ENCODE results near the gene NFATC1. TPM values are rescaled to one million over a fixed set of nuclear protein-coding genes. Genes with fewer than 3 reads are reported as not detected.
A peak's percentile ranks its signal among the peaks of the same experiment; 100 is the strongest.

Gene NFATC1
- total RNA-seq, 1 donor from 2014 or later: 80.3 TPM

DNA sequence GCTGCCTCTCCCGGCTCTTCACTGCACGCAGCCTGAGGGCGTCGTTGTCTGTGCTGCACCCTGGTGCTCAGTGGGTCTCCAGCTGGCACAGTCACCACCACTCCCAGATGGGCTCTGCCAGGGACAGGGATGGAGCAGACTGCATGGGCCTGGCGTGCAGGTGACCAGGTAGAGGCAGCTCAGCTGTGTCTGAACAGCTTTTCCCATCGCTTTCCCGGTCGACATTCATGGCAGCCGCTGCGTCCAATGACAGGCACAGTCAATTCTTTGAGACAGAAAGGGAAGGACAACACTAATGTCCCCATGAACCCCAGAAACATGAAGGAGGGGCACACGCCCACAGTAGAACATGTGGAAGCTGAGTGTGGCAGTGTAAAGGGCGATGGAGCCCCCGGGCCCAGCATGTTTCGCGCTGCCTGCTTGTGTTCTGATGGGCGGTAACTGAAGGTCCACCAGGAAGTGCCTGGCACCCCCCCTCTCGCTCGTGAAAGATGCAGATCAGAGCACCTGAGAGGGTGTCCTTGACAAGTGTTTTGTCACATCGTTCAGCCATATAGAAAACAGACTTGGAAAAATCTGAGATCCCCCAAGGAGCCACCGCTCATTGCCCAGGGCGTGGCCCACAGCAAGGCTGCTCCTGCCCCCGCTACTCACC is 122.4 kb downstream of the NFATC1 start:
- intact Hi-C loops (cut with DNase I): no loop called here

GRCh38 chr18:79518683-79519128 is 123.0 kb downstream of the NFATC1 start:
- peak; percentile 51 for DNase-seq (ENCODE audit: low spot score)
- ATAC-seq: no peak
- intact Hi-C loops (cut with DNase I): no loop called here

More for the DNA sequence above, 122.4 kb downstream of the NFATC1 start:
- ATAC-seq (no peak), DNase-seq (ENCODE audit: low spot score) (peak; percentile 45)

GRCh38 chr18:79519751-79520477 is 124.2 kb downstream of the NFATC1 start:
- ATAC-seq (peak; percentile 27), DNase-seq (ENCODE audit: low spot score) (peak; percentile 60)
- intact Hi-C loops (cut with DNase I): no loop called here

- DNase-seq (ENCODE audit: low spot score) (peak; percentile 36), ATAC-seq (no peak)
- intact Hi-C loops (cut with DNase I): no loop called here
Measured at GRCh38 chr18:79520478-79521390, 125.0 kb downstream of the NFATC1 start.

DNA sequence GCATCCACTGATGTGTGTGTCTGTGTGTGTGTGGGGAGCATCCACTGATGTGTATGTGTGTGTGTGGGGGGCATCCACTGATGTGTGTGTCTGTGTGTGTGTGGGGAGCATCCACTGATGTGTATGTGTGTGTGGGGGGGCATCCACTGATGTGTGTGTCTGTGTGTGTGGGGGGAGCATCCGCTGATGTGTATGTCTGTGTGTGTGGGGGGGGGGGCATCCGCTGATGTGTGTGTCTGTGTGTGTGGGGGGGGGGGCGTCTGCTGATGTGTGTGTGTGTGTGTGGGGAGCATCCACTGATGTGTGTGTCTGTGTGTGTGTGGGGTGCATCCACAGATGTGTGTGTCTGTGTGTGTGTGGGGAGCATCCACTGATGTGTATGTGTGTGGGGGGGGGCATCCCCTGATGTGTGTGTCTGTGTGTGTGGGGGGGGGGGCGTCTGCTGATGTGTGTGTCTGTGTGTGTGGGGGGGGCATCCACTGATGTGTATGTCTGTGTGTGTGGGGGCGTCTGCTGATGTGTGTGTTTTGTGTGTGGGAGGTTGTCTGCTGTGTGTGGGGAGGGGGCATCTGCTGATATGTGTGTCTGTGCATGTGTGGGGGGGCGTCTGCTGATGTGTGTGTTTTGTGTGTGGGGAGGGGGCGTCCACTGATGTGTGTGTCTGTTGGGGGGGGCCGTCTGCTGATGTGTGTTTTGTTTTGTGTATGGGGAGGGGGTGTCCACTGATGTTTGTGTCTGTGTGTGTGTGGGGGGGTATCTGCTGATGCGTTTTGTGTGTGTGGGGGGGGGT is 125.9 kb downstream of the NFATC1 start:
- DNase-seq (ENCODE audit: low spot score) (no peak), ATAC-seq (no peak)
- intact Hi-C loops (cut with DNase I): no loop called here

DNA sequence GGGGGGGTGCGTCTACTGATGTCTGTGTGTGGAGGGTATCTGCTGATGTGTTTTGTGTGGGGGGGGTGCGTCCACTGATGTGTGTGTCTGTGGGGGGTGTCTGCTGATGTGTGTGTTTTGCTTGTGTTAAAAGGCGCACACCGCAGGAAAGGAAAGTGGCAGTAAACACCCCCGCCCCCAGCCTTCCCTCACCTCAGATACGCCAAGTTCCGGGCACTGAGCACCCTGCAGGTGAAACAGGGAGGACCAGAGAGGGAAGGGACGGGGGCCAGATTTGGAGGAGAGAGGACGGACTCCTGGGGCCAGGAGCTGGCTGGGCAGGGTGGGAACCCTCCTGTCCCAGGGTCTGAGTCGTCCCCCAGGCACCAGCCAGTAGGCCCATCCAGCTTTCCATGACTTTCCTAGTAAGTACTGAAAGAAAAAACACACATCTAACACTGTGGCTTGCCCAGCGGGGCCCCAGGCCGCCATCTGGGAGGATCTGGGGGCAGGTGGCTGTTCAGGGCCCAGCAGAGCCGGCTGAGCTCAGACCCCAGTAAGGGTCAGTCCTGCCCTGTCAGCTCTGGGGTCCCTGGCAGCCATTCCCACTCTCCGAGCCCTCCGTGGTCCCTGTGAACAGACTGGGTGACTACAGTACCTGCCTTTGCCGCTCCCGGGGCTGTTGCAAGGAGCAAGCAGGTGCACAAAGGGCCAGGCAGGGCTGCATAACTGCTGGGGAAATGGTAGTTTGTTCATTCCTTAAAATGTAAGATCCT is 126.9 kb downstream of the NFATC1 start:
- ATAC-seq: no peak
- intact Hi-C loops (cut with DNase I): no loop called here
- DNase-seq (ENCODE audit: low spot score): peak; percentile 58

- ATAC-seq (peak; percentile 2), DNase-seq (ENCODE audit: low spot score) (peak; percentile 45)
- intact Hi-C loops (cut with DNase I): no loop called here
Measured at GRCh38 chr18:79523206-79523735, 127.5 kb downstream of the NFATC1 start.

DNA sequence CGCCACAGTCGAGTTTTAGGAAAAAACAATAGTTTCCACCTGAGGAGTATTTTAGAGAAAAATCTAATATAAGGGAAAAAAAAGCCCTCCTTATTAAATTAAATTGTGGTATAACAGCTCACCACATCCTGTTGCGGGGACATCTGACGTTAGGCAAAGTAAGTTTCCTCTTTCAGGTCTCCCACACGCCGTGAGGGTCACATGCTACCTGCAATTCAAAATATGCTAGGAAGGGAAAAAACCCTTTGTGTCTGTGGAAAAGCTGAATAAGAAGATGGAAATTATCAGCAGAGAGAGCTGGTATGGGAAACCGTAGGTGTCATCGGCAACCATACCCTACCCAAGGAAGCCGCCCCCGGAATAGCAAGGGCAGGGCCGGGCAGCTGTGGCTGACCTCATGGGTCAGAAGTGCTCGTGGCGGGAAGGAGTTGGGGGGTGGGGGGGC is 128.0 kb downstream of the NFATC1 start:
- no peak for DNase-seq (ENCODE audit: low spot score)
- intact Hi-C loops (cut with DNase I): no loop called here

DNA sequence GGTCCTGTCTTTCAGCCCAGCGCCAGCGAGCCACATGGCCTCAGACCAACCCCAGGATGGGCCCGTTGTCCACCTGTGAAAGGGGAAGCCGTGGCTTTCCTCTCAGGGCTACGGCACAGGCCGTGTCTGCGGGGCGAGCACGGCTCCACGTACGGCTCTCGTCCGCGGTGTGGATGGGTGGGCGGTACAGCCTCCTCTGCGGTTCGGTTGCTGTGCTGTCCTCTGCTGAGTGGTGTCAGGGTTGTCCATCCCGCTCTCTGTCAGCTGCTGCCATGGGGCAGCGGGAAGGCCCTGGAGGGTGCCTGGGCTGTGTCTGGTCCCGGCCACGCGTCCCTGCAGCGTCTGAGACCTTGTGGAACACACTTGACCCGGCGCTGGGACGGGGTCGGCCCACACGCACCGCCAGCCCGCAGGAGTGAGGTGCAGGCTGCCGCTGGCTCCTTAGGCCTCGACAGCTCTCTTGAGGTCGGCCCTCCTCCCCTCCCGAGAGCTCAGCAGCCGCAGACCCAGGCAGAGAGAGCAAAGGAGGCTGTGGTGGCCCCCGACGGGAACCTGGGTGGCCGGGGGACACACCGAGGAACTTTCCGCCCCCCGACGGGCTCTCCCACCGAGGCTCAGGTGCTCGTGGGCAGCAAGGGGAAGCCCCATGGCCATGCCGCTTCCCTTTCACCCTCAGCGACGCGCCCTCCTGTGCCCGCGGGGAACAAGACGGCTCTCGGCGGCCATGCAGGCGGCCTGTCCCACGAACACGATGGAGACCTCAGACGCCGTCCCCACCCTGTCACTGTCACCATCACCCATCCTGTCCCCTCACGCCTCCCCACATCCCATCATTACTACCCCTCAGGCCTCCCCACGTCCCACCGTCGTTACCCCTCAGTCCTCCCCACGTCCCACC is 128.7 kb downstream of the NFATC1 start:
- ATAC-seq (no peak), DNase-seq (ENCODE audit: low spot score) (peak; percentile 60)
- intact Hi-C loops (cut with DNase I): loop anchor here (5.0 kb wide), 2 partner anchors 127 to 142 kb away; partner anchors contain the start of gene NFATC1

More for the DNA sequence above, 128.0 kb downstream of the NFATC1 start:
- peak; percentile 14 for ATAC-seq

DNA sequence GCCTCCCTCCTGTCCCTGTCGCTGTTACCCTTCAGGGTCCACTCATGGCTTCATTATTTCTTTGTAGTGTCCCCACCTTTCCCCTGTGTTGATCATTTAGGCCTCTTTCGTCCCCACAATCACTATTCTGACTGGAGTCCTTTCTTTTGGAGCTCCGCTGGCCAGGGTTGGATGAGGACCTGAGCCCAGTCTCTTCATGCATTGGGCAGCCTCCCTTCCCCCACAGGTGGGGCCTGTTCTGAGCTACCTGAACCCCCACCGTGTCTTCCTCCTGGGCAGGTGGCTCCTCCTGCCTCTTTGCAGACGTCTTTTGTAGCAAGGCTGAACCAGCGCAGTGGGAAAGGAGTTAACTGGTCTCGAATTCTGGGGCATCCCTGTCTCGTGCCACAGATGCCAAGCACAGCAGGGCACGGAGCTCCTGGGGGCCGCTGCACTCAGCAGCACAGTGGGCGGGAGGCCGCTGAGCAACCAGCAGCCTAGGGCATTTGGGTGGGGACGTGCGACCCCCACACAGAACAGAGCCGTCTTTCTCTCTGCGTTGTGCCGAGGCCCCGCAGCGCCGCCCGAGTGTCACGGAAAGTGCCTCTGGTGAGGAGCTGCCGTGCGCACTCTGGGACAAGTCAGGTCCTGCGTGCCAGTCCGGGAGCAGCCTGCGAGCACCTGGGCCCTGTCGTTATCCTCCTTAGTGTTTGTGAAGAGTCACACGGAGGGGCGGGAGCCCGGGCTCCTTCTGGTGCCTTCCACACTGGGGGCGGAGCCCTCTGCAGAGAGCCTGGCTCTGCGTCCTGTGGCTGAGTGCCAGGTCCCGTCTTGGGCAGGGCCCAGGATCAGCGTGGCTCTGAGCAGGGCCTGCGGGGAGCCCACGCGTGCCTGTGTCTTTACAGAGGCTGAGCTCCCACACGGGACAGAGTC is 130.1 kb downstream of the NFATC1 start:
- ATAC-seq: peak; percentile 68
- DNase-seq (ENCODE audit: low spot score): peak; percentile 81
- intact Hi-C loops (cut with DNase I): loop anchor here (5.0 kb wide), 2 partner anchors 129 to 144 kb away; partner anchors contain the start of gene NFATC1

- intact Hi-C loops (cut with DNase I): loop anchor here (5.0 kb wide), 2 partner anchors 129 to 144 kb away; partner anchors contain the start of gene NFATC1
- ATAC-seq (peak; percentile 4), DNase-seq (ENCODE audit: low spot score) (peak; percentile 60)
Measured at GRCh38 chr18:79526468-79527460, 131.0 kb downstream of the NFATC1 start.

DNA sequence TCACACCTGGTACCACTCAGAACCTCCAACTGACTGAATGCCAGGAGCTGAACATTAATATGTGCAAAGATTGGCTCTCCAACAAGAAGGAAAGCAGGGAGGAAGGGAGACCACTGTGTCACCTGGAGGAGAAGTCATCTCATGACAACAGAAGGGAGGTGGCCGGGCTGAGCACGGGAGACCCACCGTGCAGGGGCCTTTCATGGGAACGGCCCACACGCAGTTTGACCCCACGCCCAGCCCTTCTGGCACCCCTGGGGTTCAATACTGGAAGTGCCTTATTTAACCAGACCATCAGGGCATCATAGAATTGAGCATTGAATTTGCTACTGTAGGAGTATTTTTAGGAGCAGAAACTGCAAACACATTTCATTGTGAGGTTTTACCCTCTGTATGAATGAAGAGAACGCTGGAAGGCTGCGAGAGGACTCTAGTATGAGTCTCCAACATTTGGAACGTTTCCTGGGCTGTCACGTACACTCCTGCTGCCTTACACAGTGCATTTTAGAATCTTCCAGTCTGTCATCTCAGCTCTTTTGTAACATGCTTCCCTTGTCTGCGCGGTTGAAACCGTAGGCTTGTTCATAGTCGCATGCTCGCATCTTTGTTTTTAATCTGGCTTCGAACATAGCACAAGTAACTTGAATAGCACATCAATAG is 132.1 kb downstream of the NFATC1 start:
- no peak for ATAC-seq
- intact Hi-C loops (cut with DNase I): loop anchor here (5.0 kb wide), 2 partner anchors 130 to 145 kb away; partner anchors contain the start of gene NFATC1
- peak; percentile 47 for DNase-seq (ENCODE audit: low spot score)

DNA sequence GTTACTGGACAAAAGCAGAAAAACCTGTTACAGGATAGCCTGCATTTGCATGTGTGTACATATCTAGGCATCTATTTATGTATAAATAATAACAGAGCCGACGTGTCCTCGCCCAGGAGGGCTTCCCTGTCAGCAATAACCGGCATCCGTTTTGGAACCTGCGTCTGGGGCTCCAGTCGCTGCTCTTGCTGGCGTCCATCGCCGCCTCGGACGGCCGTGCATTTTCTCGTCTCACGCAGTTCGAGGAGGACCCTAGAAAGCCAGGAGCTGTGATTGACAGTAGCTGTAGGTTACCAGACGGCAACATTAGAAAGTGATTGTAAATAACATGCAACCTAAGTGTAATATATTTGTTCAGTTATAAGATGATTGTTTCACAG is 132.6 kb downstream of the NFATC1 start:
- ATAC-seq (no peak), DNase-seq (ENCODE audit: low spot score) (peak; percentile 58)
- intact Hi-C loops (cut with DNase I): loop anchor here (5.0 kb wide), 2 partner anchors 131 to 146 kb away; partner anchors contain the start of gene NFATC1

DNA sequence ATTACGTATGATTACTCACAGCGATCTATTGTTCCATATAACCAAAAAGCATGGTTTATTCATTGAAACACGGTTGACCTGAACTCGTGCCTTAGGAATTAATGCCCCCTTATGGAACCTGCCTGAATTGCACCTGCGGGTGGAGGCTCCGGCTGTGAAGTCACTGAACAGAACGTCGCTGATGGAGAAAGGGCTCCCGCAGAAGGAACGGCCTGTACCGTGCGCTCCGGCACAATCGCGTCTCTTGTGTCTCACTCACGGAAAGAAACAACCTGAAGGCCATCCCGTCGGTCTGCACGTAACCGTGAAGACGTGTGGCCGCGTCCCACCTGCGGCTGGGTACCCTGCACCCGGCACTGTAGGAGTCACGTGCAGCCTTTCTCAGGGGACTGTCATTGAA is 133.1 kb downstream of the NFATC1 start:
- intact Hi-C loops (cut with DNase I): loop anchor here (5.0 kb wide), 2 partner anchors 132 to 147 kb away; partner anchors contain the start of gene NFATC1
- ATAC-seq: peak; percentile 69
- peak; percentile 84 for DNase-seq (ENCODE audit: low spot score)

Measured in sciatic nerve (tissue), 2 donors.